ENCODE results near the gene PGBD2. TPM values are rescaled to one million over a fixed set of nuclear protein-coding genes. Genes with fewer than 3 reads are reported as not detected.

Gene PGBD2, protein sequence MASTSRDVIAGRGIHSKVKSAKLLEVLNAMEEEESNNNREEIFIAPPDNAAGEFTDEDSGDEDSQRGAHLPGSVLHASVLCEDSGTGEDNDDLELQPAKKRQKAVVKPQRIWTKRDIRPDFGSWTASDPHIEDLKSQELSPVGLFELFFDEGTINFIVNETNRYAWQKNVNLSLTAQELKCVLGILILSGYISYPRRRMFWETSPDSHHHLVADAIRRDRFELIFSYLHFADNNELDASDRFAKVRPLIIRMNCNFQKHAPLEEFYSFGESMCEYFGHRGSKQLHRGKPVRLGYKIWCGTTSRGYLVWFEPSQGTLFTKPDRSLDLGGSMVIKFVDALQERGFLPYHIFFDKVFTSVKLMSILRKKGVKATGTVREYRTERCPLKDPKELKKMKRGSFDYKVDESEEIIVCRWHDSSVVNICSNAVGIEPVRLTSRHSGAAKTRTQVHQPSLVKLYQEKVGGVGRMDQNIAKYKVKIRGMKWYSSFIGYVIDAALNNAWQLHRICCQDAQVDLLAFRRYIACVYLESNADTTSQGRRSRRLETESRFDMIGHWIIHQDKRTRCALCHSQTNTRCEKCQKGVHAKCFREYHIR
- total RNA-seq, result 9.0 and 10.4 TPM in 2 replicates

DNA sequence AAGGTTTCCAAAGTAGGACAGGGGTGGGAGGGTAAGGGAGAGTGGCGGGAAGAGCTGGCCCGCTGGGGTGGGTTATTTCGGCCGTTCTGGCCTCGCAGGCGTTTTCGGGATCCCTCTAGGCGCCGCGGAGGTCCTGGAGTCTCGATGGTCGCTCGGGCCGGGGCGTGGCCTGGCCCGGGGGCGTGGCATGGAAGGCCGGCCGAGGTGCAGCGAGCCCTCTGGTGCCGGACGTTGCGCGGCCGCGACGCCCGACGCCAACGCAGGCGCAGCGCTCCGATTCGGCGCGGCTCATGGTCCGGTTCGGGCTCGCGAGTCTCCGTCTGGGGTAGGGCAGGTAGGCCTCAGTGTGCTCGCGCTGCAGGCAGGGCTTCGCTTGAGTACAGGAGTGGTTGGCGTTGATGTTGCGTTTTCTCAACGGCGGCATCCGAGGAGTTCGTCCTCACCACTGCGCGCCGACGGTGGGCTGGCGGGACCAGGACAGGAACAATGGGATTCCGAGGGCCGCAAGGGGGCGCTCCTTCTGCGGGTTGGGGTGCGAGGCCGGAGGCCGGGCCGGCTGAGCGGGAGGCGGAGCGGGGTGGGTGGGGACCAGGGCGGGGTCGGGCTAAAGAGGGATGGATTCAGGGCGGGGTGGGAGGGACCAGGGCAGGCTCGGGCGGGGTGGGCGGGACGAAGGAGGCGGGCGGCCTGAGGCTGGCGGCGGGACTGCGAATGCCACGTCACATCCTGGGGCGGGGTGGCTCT is at the start of gene PGBD2:
PGBD2 (plus strand) TSS at position 227 of the 744 bp plus-strand sequence. CDS start 7,628 bp downstream, outside the sequence.

DNA sequence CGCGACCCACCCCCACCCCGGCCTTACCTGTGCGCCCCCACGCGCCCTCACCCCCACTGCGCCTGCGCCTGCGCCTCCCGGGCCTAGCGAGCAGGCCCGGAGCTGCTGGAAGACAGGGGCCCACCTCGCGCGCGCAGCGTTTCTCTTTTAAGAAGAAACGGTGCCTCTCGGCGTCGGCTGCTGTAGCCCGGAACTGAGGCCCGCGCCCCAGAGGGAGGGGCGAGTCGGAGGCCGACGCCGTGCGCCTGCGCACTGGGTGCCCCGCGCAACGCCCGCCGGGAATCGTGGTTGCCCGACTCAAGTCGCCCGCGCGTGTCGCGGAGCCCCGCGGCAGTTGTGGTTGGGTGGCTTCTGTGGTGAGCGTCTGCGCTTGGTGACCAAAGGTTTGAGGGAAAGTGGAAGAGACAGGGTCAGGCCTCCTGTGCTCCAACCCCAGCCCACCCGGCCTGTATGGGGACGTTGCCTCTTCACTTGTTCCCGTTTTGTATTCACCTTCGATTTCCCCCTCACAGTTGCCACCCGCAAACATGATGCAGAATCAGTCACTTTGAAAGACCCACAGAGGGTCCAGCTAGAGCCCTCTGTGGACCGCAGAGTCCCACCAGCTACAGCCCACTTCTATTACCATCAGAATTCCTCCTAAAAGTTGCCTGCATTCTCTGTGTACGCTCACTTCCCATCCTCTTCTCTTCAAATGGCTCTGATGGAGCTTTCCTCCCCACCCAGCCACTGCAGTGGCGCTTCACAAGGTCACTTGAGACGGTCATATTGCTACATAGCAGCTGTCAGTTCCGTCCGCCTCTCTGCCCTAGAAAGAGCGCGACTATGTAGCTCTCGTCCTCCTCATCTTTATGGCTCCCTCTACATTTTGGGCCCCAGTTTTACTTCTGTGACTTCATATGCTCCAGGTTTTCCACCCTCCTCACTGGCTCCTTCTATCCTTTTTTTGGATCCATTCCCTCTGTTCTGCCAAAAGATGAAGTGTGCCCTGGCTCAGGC is 46.8 kb upstream of the PGBD2 start, which contains the start of gene ZNF692:
ZNF692 (minus strand) TSS at position 195 of the 999 bp plus-strand sequence. CDS start 776 bp downstream, outside the sequence.

Other genes starting within 250 kb of the PGBD2 start
- gene OR14I1, start 203.5 kb upstream of the PGBD2 start, total RNA-seq, result not detected in 2 replicates
- gene LYPD8, start 150.5 kb upstream of the PGBD2 start, total RNA-seq, result 0.28 TPM in 1 of 2 replicates, not detected in the other
- gene SH3BP5L, start 80.3 kb upstream of the PGBD2 start, total RNA-seq, result 32.7 and 43.3 TPM in 2 replicates
- gene ZNF672, start 68.0 kb upstream of the PGBD2 start, total RNA-seq, result 16.3 and 23.2 TPM in 2 replicates
- 24.9 and 33.5 TPM in 2 replicates for gene ZNF692, start 47.1 kb upstream of the PGBD2 start, total RNA-seq

Measured in regular cardiac myocyte (primary cell).